GM23338 (cell line): Measurements from ENCODE around the gene EPHA7. TPM values are rescaled to one million over a fixed set of nuclear protein-coding genes. Genes with fewer than 3 reads are reported as not detected.

Experiments used
- ATAC-seq: fragments of 200-7000 bp; cut with Tn5 transposase; 3 replicates; pipeline ENCODE4 v1.9.1; 2020
- DNase-seq: peaks from one replicate; pipeline ENCODE4 v3.0.0-alpha.2; 2015; ENCODE audit warnings: low spot score
- H2AFZ ChIP-seq: fragments of 200-600 bp; sonication (generic); 2 replicates; pipeline ENCODE4 v1.8.0; 2016; ENCODE audit warnings: antibody characterized with exemption, mild to moderate bottlenecking, moderate library complexity
- H3F3A ChIP-seq: fragments of 200-600 bp; sonication (generic); replicated peaks from 2 replicates; pipeline ENCODE4 v1.8.0; 2017; ENCODE audit warnings: antibody characterized with exemption, mixed run types, low read depth
- H3K27ac ChIP-seq: fragments of 200-600 bp; sonication (generic); 2 replicates; pipeline ENCODE4 v1.6.1; 2016; ENCODE audit warnings: low read depth
- H3K27me3 ChIP-seq: fragments of 200-600 bp; sonication (generic); 2 replicates; pipeline ENCODE4 v1.8.0; 2016; ENCODE audit warnings: mild to moderate bottlenecking, mixed run types, moderate library complexity; ENCODE audit not compliant: insufficient read depth
- H3K36me3 ChIP-seq: fragments of 200-600 bp; sonication (generic); 2 replicates; pipeline ENCODE4 v1.8.0; 2016; ENCODE audit warnings: mild to moderate bottlenecking; ENCODE audit not compliant: insufficient read depth
- H3K4me1 ChIP-seq: fragments of 200-600 bp; sonication (generic); 2 replicates; pipeline ENCODE4 v1.8.0; 2016; ENCODE audit warnings: mild to moderate bottlenecking, moderate library complexity; ENCODE audit not compliant: insufficient read depth
- H3K4me2 ChIP-seq: fragments of 200-600 bp; sonication (generic); 2 replicates; pipeline ENCODE4 v1.7.1; 2017; ENCODE audit warnings: mixed run types
- H3K4me3 ChIP-seq: fragments of 200-600 bp; sonication (generic); 2 replicates; pipeline ENCODE4 v1.6.1; 2016; ENCODE audit warnings: mixed run types
- H3K79me2 ChIP-seq: fragments of 200-600 bp; sonication (generic); replicated peaks from 2 replicates; pipeline ENCODE4 v1.8.0; 2017; ENCODE audit warnings: mild to moderate bottlenecking; ENCODE audit not compliant: insufficient read depth
- H3K9me2 ChIP-seq: fragments of 200-600 bp; sonication (generic); 2 replicates; pipeline ENCODE4 v1.8.0; 2017; ENCODE audit not compliant: insufficient read depth
- H4K20me1 ChIP-seq: fragments of 200-600 bp; sonication (generic); replicated peaks from 2 replicates; pipeline ENCODE4 v1.8.0; 2017; ENCODE audit warnings: mild to moderate bottlenecking; ENCODE audit not compliant: insufficient read depth
- H3K27ac Mint-ChIP-seq: 2 replicates; pipeline ENCODE4 v1.8.0; 2020; ENCODE audit warnings: inconsistent platforms, mild to moderate bottlenecking, moderate library complexity, mixed read lengths
- H3K27me3 Mint-ChIP-seq: 3 replicates; pipeline ENCODE4 v1.8.0; 2022; ENCODE audit warnings: low read depth, mild to moderate bottlenecking, moderate library complexity, mixed read lengths, inconsistent platforms; ENCODE audit not compliant: insufficient read depth, poor library complexity
- H3K36me3 Mint-ChIP-seq: 3 replicates; pipeline ENCODE4 v1.8.0; 2021; ENCODE audit warnings: low read depth, mild to moderate bottlenecking, inconsistent platforms, moderate library complexity, mixed read lengths
- H3K4me1 Mint-ChIP-seq: 3 replicates; pipeline ENCODE4 v1.8.0; 2020; ENCODE audit warnings: mild to moderate bottlenecking, inconsistent platforms, mixed read lengths
- H3K4me3 Mint-ChIP-seq: 3 replicates; pipeline ENCODE4 v1.8.0; 2021; ENCODE audit warnings: moderate library complexity, mild to moderate bottlenecking, inconsistent platforms, mixed read lengths
- H3K9me3 Mint-ChIP-seq: 3 replicates; pipeline ENCODE4 v1.8.0; 2020; ENCODE audit warnings: moderate library complexity, mild to moderate bottlenecking, inconsistent platforms, mixed read lengths
- CREB1 ChIP-seq: fragments of 250-450 bp; sonication (Bioruptor Pico); IDR thresholded peaks from 2 replicates; pipeline ENCODE4 v1.5.0; 2020; ENCODE audit warnings: low read depth, mild to moderate bottlenecking, moderate library complexity
- ETS1 ChIP-seq: IDR thresholded peaks from 2 replicates; pipeline ENCODE4 v1.6.1; 2016; ENCODE audit warnings: antibody characterized with exemption
- EZH2 ChIP-seq: fragments of 200-600 bp; sonication (generic); IDR thresholded peaks from one replicate; pipeline ENCODE4 v1.8.0; 2017; ENCODE audit warnings: antibody characterized with exemption, mild to moderate bottlenecking, low read depth; ENCODE audit not compliant: unreplicated experiment
- EZH2phosphoT487 ChIP-seq: fragments of 200-600 bp; sonication (generic); IDR thresholded peaks from one replicate; pipeline ENCODE4 v1.8.1; 2018; ENCODE audit warnings: antibody characterized with exemption; ENCODE audit not compliant: unreplicated experiment
- JUNB ChIP-seq: IDR thresholded peaks from one replicate; pipeline ENCODE4 v1.6.1; 2016; ENCODE audit warnings: antibody characterized with exemption; ENCODE audit not compliant: unreplicated experiment
- NANOG ChIP-seq: IDR thresholded peaks from 2 replicates; pipeline ENCODE4 v1.6.1; 2016; ENCODE audit warnings: antibody characterized with exemption, borderline replicate concordance
- POLR2AphosphoS5 ChIP-seq: IDR thresholded peaks from 2 replicates; pipeline ENCODE4 v1.6.1; 2016; ENCODE audit warnings: antibody characterized with exemption, low read depth
- STAT1 ChIP-seq: IDR thresholded peaks from one replicate; pipeline ENCODE4 v1.6.1; 2016; ENCODE audit warnings: antibody characterized with exemption; ENCODE audit not compliant: unreplicated experiment
- ZNF114 ChIP-seq: fragments of 250-450 bp; sonication (Bioruptor Pico); IDR thresholded peaks from 2 replicates; pipeline ENCODE4 v1.5.0; 2020; ENCODE audit warnings: mild to moderate bottlenecking, moderate library complexity
- ZNF331 ChIP-seq: fragments of 250-450 bp; sonication (Bioruptor Pico); IDR thresholded peaks from 2 replicates; pipeline ENCODE4 v1.5.0; 2020; ENCODE audit warnings: low read depth, mild to moderate bottlenecking, moderate library complexity
- polyA plus RNA-seq: library from polyadenylated mRNA; unstranded; fragments of >200 nt; fragmentation: Nextera tagmentation; extraction: Ambion mirVana; gene quantifications from 2 replicates; pipeline ENCODE4 v1.2.1, GENCODE V29; 2016
- total RNA-seq: library from RNA; depleted of rRNA; stranded (reverse); fragments of >200 nt; shearing (Covaris generic); gene quantifications from 2 replicates; pipeline ENCODE4 v1.2.3, GENCODE V29; 2014
- TF ChIP-seq, protein P1 (sequence below), 2 experiments: fragments of 200-600 bp in 1 of 2; sonication (generic) in 1 of 2; conservative IDR thresholded peaks; 2 replicates each; pipeline versions ENCODE4 v1.5.1 to v1.6.1; 2016 to 2017; ENCODE audit warnings: antibody characterized with exemption in 2 of 2, low read depth in 2 of 2, mild to moderate bottlenecking in 2 of 2, moderate library complexity in 1 of 2

Gene EPHA7
- total and polyA plus RNA-seq, 2 experiments from 2014 or later: 3.3 to 7.3 TPM

GRCh38 chr6:93392797-93393196 lies 26.6 kb downstream of the EPHA7 start:
- Histone ChIP-seq H3K27me3 (no peaks in the 10 kb centered on the region), H3K27ac (no peak overlapping the region), H3K4me3 (no peak overlapping the region), H3K4me1 (no peaks in the 10 kb centered on the region), H4K20me1 (no peaks in the 10 kb centered on the region; the same call in 1 of the 2 replicates), H3F3A (no peaks in the 10 kb centered on the region), H3K4me2 (no peak overlapping the region), H3K9me2 (no peaks in the 10 kb centered on the region), H2AFZ (no peak overlapping the region), H3K79me2 (no peaks in the 10 kb centered on the region), H3K36me3 (no peaks in the 10 kb centered on the region)
- no peaks in the 10 kb centered on the region for H3K9me3 Mint-ChIP-seq
- no peak overlapping the region for H3K4me3 Mint-ChIP-seq
- no peaks in the 10 kb centered on the region for H3K27me3 Mint-ChIP-seq
- DNase-seq: no peak
- ATAC-seq: no peak
- no peak for TF ChIP-seq STAT1
- no peak for TF ChIP-seq POLR2AphosphoS5
- no peaks in the 10 kb centered on the region for H3K36me3 Mint-ChIP-seq
- H3K4me1 Mint-ChIP-seq: no peaks in the 10 kb centered on the region; the same call in 2 of the 3 replicates
- no peak overlapping the region for H3K27ac Mint-ChIP-seq

- no peaks in the 10 kb centered on the region for H3K36me3 ChIP-seq
- no peak overlapping the region for H3K4me2 ChIP-seq
- H3K4me3 ChIP-seq: no peak overlapping the region
- no peaks in the 10 kb centered on the region for H3K9me3 Mint-ChIP-seq
- DNase-seq (no peak), ATAC-seq (no peak)
- no peak overlapping the region; the same call in 1 of the 2 replicates for H3K27ac Mint-ChIP-seq
- H3K36me3 Mint-ChIP-seq: no peaks in the 10 kb centered on the region
- H3K4me3 Mint-ChIP-seq: no peak overlapping the region
- no peaks in the 10 kb centered on the region for H3K27me3 ChIP-seq
- no peaks in the 10 kb centered on the region for H3K79me2 ChIP-seq
- no peaks in the 10 kb centered on the region; the same call in 2 of the 3 replicates for H3K4me1 Mint-ChIP-seq
- TF ChIP-seq ETS1 (no peak), ZNF331 (CRISPR knock-in tag) (no peak), NANOG (no peak), EZH2 (no peak), JUNB (no peak)
- TF ChIP-seq, protein P1, sequence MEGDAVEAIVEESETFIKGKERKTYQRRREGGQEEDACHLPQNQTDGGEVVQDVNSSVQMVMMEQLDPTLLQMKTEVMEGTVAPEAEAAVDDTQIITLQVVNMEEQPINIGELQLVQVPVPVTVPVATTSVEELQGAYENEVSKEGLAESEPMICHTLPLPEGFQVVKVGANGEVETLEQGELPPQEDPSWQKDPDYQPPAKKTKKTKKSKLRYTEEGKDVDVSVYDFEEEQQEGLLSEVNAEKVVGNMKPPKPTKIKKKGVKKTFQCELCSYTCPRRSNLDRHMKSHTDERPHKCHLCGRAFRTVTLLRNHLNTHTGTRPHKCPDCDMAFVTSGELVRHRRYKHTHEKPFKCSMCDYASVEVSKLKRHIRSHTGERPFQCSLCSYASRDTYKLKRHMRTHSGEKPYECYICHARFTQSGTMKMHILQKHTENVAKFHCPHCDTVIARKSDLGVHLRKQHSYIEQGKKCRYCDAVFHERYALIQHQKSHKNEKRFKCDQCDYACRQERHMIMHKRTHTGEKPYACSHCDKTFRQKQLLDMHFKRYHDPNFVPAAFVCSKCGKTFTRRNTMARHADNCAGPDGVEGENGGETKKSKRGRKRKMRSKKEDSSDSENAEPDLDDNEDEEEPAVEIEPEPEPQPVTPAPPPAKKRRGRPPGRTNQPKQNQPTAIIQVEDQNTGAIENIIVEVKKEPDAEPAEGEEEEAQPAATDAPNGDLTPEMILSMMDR (conservative IDR thresholded peaks at IDR 0.05; ENCODE audit: low read depth in 2 of 2): no peak
- H3K27ac ChIP-seq: no peak overlapping the region
- H4K20me1 ChIP-seq: no peaks in the 10 kb centered on the region; the same call in 1 of the 2 replicates
- no peaks in the 10 kb centered on the region for H3K27me3 Mint-ChIP-seq
- no peaks in the 10 kb centered on the region for H3F3A ChIP-seq
- no peak overlapping the region for H2AFZ ChIP-seq
- no peaks in the 10 kb centered on the region for H3K9me2 ChIP-seq
- no peaks in the 10 kb centered on the region for H3K4me1 ChIP-seq
These were observed 27.4 kb downstream of the EPHA7 start for GRCh38 chr6:93391965-93392364.

- H3F3A ChIP-seq: no peaks in the 10 kb centered on the region
- H3K4me3 ChIP-seq: no peak overlapping the region
- H3K4me1 ChIP-seq: no peaks in the 10 kb centered on the region
- H2AFZ ChIP-seq: no peak overlapping the region
- H3K9me2 ChIP-seq: no peaks in the 10 kb centered on the region
- Mint-ChIP-seq H3K27me3 (no peaks in the 10 kb centered on the region), H3K4me1 (no peaks in the 10 kb centered on the region), H3K4me3 (no peak overlapping the region), H3K9me3 (no peaks in the 10 kb centered on the region), H3K27ac (no peak overlapping the region), H3K36me3 (peaks cover 3% of the 10 kb centered on the region; the same call in 2 of the 3 replicates)
- H4K20me1 ChIP-seq: no peaks in the 10 kb centered on the region; the same call in 1 of the 2 replicates
- H3K79me2 ChIP-seq: no peaks in the 10 kb centered on the region
- ATAC-seq: no peak
- H3K4me2 ChIP-seq: no peak overlapping the region
- no peaks in the 10 kb centered on the region for H3K36me3 ChIP-seq
- DNase-seq: no peak
- H3K27ac ChIP-seq: no peak overlapping the region
- no peaks in the 10 kb centered on the region for H3K27me3 ChIP-seq
- no peak for TF ChIP-seq ZNF114 (CRISPR knock-in tag)
- no peak for TF ChIP-seq ETS1
- TF ChIP-seq, protein P1 (conservative IDR thresholded peaks at IDR 0.05; ENCODE audit: low read depth in 2 of 2): no peak
- TF ChIP-seq CREB1 (CRISPR knock-in tag): no peak
- TF ChIP-seq EZH2phosphoT487: no peak
- no peak for TF ChIP-seq EZH2
- no peak for TF ChIP-seq NANOG
- no peak for TF ChIP-seq STAT1
These were observed 30.2 kb downstream of the EPHA7 start for GRCh38 chr6:93389192-93389591.
